Endothelial cell of umbilical vein (primary cell): ENCODE results near the gene FYTTD1. TPM values are rescaled to one million over a fixed set of nuclear protein-coding genes. Genes with fewer than 3 reads are reported as not detected.

Experiments
- BruUV-seq: library from RNA; stranded (reverse); fragments of 400-500 nt; replicated peaks from 2 replicates; lab custom pipeline; 2021; lab: Mats Ljungman, UMichigan
- CTCF ChIA-PET: fragments of 300-600, 350-600 bp; sonication (Branson Sonifier 250); formaldehyde crosslinking; loops from one replicate; lab custom pipeline; 2021; ENCODE audit warnings: antibody characterized with exemption, inconsistent platforms; lab: Charles Lee
- POLR2A ChIA-PET: fragments of 300-600, 350-600 bp; sonication (Branson Sonifier 250); formaldehyde crosslinking; loops from one replicate; lab custom pipeline; 2021; ENCODE audit warnings: antibody characterized with exemption, inconsistent platforms; lab: Charles Lee
- DNase-seq: peaks from one replicate; pipeline ENCODE4 v3.0.0-alpha.2; 2011; ENCODE audit warnings: low read depth, low spot score
- FAIRE-seq: peaks from 2 replicates; lab custom pipeline; 2011; peaks lifted over from hg19 to GRCh38; lab: Jason Lieb, UNC
- H2AFZ ChIP-seq: 2 replicates; pipeline ENCODE4 v1.6.0; 2012; ENCODE audit warnings: low read depth, low read length, control low read depth, inconsistent platforms
- H3K27ac ChIP-seq: 2 replicates; pipeline ENCODE4 v1.5.1; 2011; ENCODE audit warnings: low read depth, mild to moderate bottlenecking, control low read depth, low read length, moderate library complexity; ENCODE audit not compliant: insufficient read depth
- H3K27me3 ChIP-seq, 2 experiments: 2 replicates each; pipeline versions ENCODE4 v1.6.0 to v1.6.1; 2011; ENCODE audit warnings: low read length in 2 of 2, mixed read lengths in 1 of 2; ENCODE audit not compliant: control insufficient read depth in 2 of 2, insufficient read depth in 2 of 2
- H3K36me3 ChIP-seq, 2 experiments: 2 replicates in 1 of 2; 3 replicates in 1 of 2; pipeline ENCODE4 v1.5.1; 2011; ENCODE audit warnings: low read length in 2 of 2, mild to moderate bottlenecking in 1 of 2, moderate library complexity in 1 of 2; ENCODE audit not compliant: control insufficient read depth in 2 of 2, insufficient read depth in 2 of 2; ENCODE audit errors: extremely low read depth in 1 of 2
- H3K4me1 ChIP-seq: 3 replicates; pipeline ENCODE4 v1.5.1; 2011; ENCODE audit warnings: mild to moderate bottlenecking, low read length; ENCODE audit not compliant: control insufficient read depth, insufficient read depth; ENCODE audit errors: extremely low read depth
- H3K4me2 ChIP-seq: 2 replicates; pipeline ENCODE4 v1.6.1; 2011; ENCODE audit warnings: low read length, control low read depth, mixed read lengths; ENCODE audit not compliant: insufficient read depth
- H3K4me3 ChIP-seq, 3 experiments: fragments of 200-600 bp in 1 of 3; sonication (generic), shearing (Covaris generic) in 1 of 3; replicated peaks in 1 of 3; 2 replicates each; pipeline ENCODE4 v1.5.1; 2011 to 2016; ENCODE audit warnings: control low read depth in 3 of 3, low read length in 3 of 3, mild to moderate bottlenecking in 2 of 3, inconsistent platforms in 1 of 3, low read depth in 1 of 3, moderate library complexity in 1 of 3; ENCODE audit not compliant: insufficient read depth in 1 of 3
- H3K79me2 ChIP-seq: 2 replicates; pipeline ENCODE4 v1.6.0; 2012; ENCODE audit warnings: low read length, inconsistent platforms; ENCODE audit not compliant: control insufficient read depth, insufficient read depth
- H3K9ac ChIP-seq: replicated peaks from 2 replicates; pipeline ENCODE3; 2011; ENCODE audit warnings: low read length, control low read depth; ENCODE audit not compliant: insufficient read depth; ENCODE audit errors: extremely low read depth
- H3K9me1 ChIP-seq: replicated peaks from 3 replicates; pipeline ENCODE4 v1.6.0; 2011; ENCODE audit warnings: mild to moderate bottlenecking, low read length; ENCODE audit not compliant: control insufficient read depth, insufficient read depth; ENCODE audit errors: extremely low read depth
- H3K9me3 ChIP-seq: replicated peaks from 2 replicates; pipeline ENCODE4 v1.5.1; 2012; ENCODE audit warnings: low read length, inconsistent platforms; ENCODE audit not compliant: control insufficient read depth, insufficient read depth
- H4K20me1 ChIP-seq: replicated peaks from 2 replicates; pipeline ENCODE3; 2011; ENCODE audit warnings: mild to moderate bottlenecking, low read length; ENCODE audit not compliant: control insufficient read depth, insufficient read depth; ENCODE audit errors: extremely low read depth
- CTCF ChIP-seq, 2 donors: IDR thresholded peaks; 1 replicate in 1 of 2; 2 replicates in 1 of 2; pipeline ENCODE4 v1.5.1; 2011; ENCODE audit warnings: low read length in 2 of 2, mild to moderate bottlenecking in 2 of 2, moderate library complexity in 2 of 2, control low read depth in 1 of 2, inconsistent platforms in 1 of 2, low read depth in 1 of 2; ENCODE audit not compliant: insufficient read depth in 1 of 2; ENCODE audit errors: extremely low read depth in 1 of 2
- EZH2 ChIP-seq: IDR thresholded peaks from 2 replicates; pipeline ENCODE4 v1.6.1; 2012; ENCODE audit warnings: borderline replicate concordance, low read depth, mild to moderate bottlenecking, moderate library complexity, low read length, inconsistent platforms; ENCODE audit not compliant: severe bottlenecking
- FOS ChIP-seq: IDR thresholded peaks from 2 replicates; pipeline ENCODE4 v1.6.1; 2011; ENCODE audit warnings: mild to moderate bottlenecking, low read length, moderate library complexity, borderline replicate concordance; ENCODE audit not compliant: insufficient read depth
- GATA2 ChIP-seq: IDR thresholded peaks from 2 replicates; pipeline ENCODE4 v1.7.0; 2011; ENCODE audit warnings: low read depth, mild to moderate bottlenecking, moderate library complexity, mixed read lengths, low read length; ENCODE audit not compliant: insufficient read length, insufficient read depth
- JUN ChIP-seq: IDR thresholded peaks from 2 replicates; pipeline ENCODE4 v1.6.1; 2011; ENCODE audit warnings: borderline replicate concordance, low read depth; ENCODE audit not compliant: insufficient read length, insufficient read depth
- MAX ChIP-seq: IDR thresholded peaks from 2 replicates; pipeline ENCODE4 v1.6.1; 2011; ENCODE audit not compliant: insufficient read depth, insufficient read length
- MYC ChIP-seq: IDR thresholded peaks from one replicate; pipeline ENCODE4 v1.6.1; 2011; ENCODE audit warnings: mild to moderate bottlenecking, low read depth, low read length
- POLR2A ChIP-seq: IDR thresholded peaks from 2 replicates; pipeline ENCODE4 v1.6.1; 2012; ENCODE audit warnings: low read depth, mild to moderate bottlenecking, control low read depth, low read length
- POLR2AphosphoS5 ChIP-seq: IDR thresholded peaks from 2 replicates; pipeline ENCODE4 v1.6.1; 2012; ENCODE audit warnings: low read depth, mild to moderate bottlenecking, control low read depth, low read length, moderate library complexity; ENCODE audit not compliant: insufficient read depth
- dilution Hi-C: fragments of 300-500 bp; cut with MboI; formaldehyde crosslinking; loops from one replicate; pipeline ENCODE4 v1.15.0; 2019; ENCODE audit warnings: low sequenced_read_pairs; ENCODE audit not compliant: extremely low pct_ligation_motif_present
- intact Hi-C: fragments of 100-400 bp; cut with micrococcal nuclease; formaldehyde crosslinking; loops from one replicate; pipeline ENCODE4 v1.10.0; 2022
- polyA plus RNA-seq, 4 experiments: library from polyadenylated mRNA; depleted of rRNA in 3 of 4; stranded (reverse) in 3 of 4; unstranded in 1 of 4; fragments of >200 nt; gene quantifications; 2 replicates each; pipeline versions ENCODE4 v1.2.1 to v1.2.3, GENCODE V29; 2011 to 2012; ENCODE audit warnings: missing spikeins in 1 of 4
- total RNA-seq: library from RNA; stranded (reverse); gene quantifications from 2 replicates; pipeline ENCODE4 v1.2.3, GENCODE V29; 2021

FYTTD1 gene
- total and polyA plus RNA-seq, 2 donors (not counting 3 experiments of a cell fraction or from before 2014, with no cell fraction given), result 8.9 to 52.3 TPM

- H3K27me3 ChIP-seq, result no peaks in the 10 kb centered on the region
- peaks cover 7% of the 10 kb centered on the region for H3K4me1 ChIP-seq
- H3K4me2 ChIP-seq, result no peak overlapping the region
- ChIA-PET CTCF (interaction anchor here (2.4 kb wide), 1 partner anchor 16 kb away, joined by 7 read pairs; no protein-coding TSS in a partner anchor), POLR2A (no interaction called here)
- H3K9ac ChIP-seq, result no peak overlapping the region
- no peaks in the 10 kb centered on the region for H3K9me1 ChIP-seq
- H2AFZ ChIP-seq, result no peak overlapping the region
- no peaks in the 10 kb centered on the region for H4K20me1 ChIP-seq
- dilution Hi-C loops, result no loop called here
- H3K79me2 ChIP-seq, result peaks cover 15% of the 10 kb centered on the region
- intact Hi-C loops, result no loop called here
- H3K9me3 ChIP-seq, result no peaks in the 10 kb centered on the region
- DNase-seq, result no peak
- H3K27ac ChIP-seq, result no peak overlapping the region
- no peak overlapping the region for H3K4me3 ChIP-seq
- no peak for TF ChIP-seq POLR2A
- TF ChIP-seq GATA2, result no peak
- no peak for TF ChIP-seq CTCF (IDR thresholded peaks at IDR 0.05; ENCODE audit: extremely low read depth in 1 of 2, insufficient read depth in 1 of 2, low read depth in 1 of 2, low read length in 2 of 2)
- TF ChIP-seq MAX, result no peak
- TF ChIP-seq FOS, result no peak
- TF ChIP-seq EZH2, result no peak
- no peak for TF ChIP-seq JUN
- TF ChIP-seq MYC, result no peak
- TF ChIP-seq POLR2AphosphoS5, result no peak
- BruUV-seq, result TSS peak; percentile 22
- no peaks in the 10 kb centered on the region for H3K36me3 ChIP-seq
- FAIRE-seq, result no peak
Measured at GRCh38 chr3:197734667-197735318, 14.9 kb upstream of the FYTTD1 start.
